ENCODE measurements around the gene POLD4. TPM values are rescaled to one million over a fixed set of nuclear protein-coding genes. Genes with fewer than 3 reads are reported as not detected.
A peak's percentile ranks its signal among the peaks of the same experiment; 100 is the strongest.

Gene POLD4
- total and polyA plus RNA-seq, 2 of the 13 experiments (the other 11 are each of a cell fraction or from before 2014, with no cell fraction given) = 10.5 to 27.4 TPM

GRCh38 chr11:67391304-67392182, 38.2 kb upstream of the POLD4 start, which contains the start of gene RAD9A (continued):
- TF ChIP-seq POGZ (CRISPR knock-in tag; IDR thresholded peaks at IDR 0.05) (peak; percentile 86; the same call in 1 of the 2 replicates), HNRNPL (IDR thresholded peaks at IDR 0.05; ENCODE audit: low read depth, low read length) (no peak), ZNF720 (CRISPR knock-in tag; IDR thresholded peaks at IDR 0.05) (no peak), HMGA1 (CRISPR knock-in tag; conservative IDR thresholded peaks at IDR 0.05) (no peak), ZSCAN22 (CRISPR knock-in tag; IDR thresholded peaks at IDR 0.05) (0 out of 2 replicates have a peak, but pooled peaks have one; percentile 42), CBX5 (CRISPR knock-in tag; IDR thresholded peaks at IDR 0.05; ENCODE audit: borderline replicate concordance) (peak; percentile 68), ZNF101 (CRISPR knock-in tag; IDR thresholded peaks at IDR 0.05; ENCODE audit: borderline replicate concordance, low read depth) (no peak), FOXA1 (IDR thresholded peaks at IDR 0.05) (no peak), FOXA1 (CRISPR knock-in tag; IDR thresholded peaks at IDR 0.05) (0 out of 2 replicates have a peak, but pooled peaks have one; percentile 27), ZBTB44 (CRISPR knock-in tag; IDR thresholded peaks at IDR 0.05) (peak; percentile 45; the same call in 1 of the 2 replicates), ADNP (CRISPR knock-in tag; IDR thresholded peaks at IDR 0.05) (no peak), CREBL2 (CRISPR knock-in tag; IDR thresholded peaks at IDR 0.05; ENCODE audit: borderline replicate concordance) (peak; percentile 96; the same call in 1 of the 2 replicates), JDP2 (CRISPR knock-in tag; IDR thresholded peaks at IDR 0.05; ENCODE audit: borderline replicate concordance) (no peak), TCF7 (IDR thresholded peaks at IDR 0.05; ENCODE audit: low read depth) (0 out of 2 replicates have a peak, but pooled peaks have one; percentile 15), TIGD3 (CRISPR knock-in tag; IDR thresholded peaks at IDR 0.05; ENCODE audit: borderline replicate concordance) (0 out of 2 replicates have a peak, but pooled peaks have one; percentile 80), HOXA3 (CRISPR knock-in tag; IDR thresholded peaks at IDR 0.05) (peak; percentile 80), ZNF557 (CRISPR knock-in tag; IDR thresholded peaks at IDR 0.05) (no peak), KDM2A (CRISPR knock-in tag; IDR thresholded peaks at IDR 0.05; ENCODE audit: borderline replicate concordance, low read depth) (peak; percentile 96), ZFP37 (CRISPR knock-in tag; IDR thresholded peaks at IDR 0.05; ENCODE audit: borderline replicate concordance) (no peak), HMG20B (CRISPR knock-in tag; conservative IDR thresholded peaks at IDR 0.05) (0 out of 2 replicates have a peak, but pooled peaks have one; percentile 32), ZMAT3 (CRISPR knock-in tag; conservative IDR thresholded peaks at IDR 0.05) (peak; percentile 95; the same call in 1 of the 2 replicates), NFIB (CRISPR knock-in tag; IDR thresholded peaks at IDR 0.05; ENCODE audit: borderline replicate concordance) (no peak)
- TF ChIP-seq, protein P1, sequence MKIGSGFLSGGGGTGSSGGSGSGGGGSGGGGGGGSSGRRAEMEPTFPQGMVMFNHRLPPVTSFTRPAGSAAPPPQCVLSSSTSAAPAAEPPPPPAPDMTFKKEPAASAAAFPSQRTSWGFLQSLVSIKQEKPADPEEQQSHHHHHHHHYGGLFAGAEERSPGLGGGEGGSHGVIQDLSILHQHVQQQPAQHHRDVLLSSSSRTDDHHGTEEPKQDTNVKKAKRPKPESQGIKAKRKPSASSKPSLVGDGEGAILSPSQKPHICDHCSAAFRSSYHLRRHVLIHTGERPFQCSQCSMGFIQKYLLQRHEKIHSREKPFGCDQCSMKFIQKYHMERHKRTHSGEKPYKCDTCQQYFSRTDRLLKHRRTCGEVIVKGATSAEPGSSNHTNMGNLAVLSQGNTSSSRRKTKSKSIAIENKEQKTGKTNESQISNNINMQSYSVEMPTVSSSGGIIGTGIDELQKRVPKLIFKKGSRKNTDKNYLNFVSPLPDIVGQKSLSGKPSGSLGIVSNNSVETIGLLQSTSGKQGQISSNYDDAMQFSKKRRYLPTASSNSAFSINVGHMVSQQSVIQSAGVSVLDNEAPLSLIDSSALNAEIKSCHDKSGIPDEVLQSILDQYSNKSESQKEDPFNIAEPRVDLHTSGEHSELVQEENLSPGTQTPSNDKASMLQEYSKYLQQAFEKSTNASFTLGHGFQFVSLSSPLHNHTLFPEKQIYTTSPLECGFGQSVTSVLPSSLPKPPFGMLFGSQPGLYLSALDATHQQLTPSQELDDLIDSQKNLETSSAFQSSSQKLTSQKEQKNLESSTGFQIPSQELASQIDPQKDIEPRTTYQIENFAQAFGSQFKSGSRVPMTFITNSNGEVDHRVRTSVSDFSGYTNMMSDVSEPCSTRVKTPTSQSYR (CRISPR knock-in tag; IDR thresholded peaks at IDR 0.05; ENCODE audit: borderline replicate concordance) = peak; percentile 52
- TF ChIP-seq, protein P2, sequence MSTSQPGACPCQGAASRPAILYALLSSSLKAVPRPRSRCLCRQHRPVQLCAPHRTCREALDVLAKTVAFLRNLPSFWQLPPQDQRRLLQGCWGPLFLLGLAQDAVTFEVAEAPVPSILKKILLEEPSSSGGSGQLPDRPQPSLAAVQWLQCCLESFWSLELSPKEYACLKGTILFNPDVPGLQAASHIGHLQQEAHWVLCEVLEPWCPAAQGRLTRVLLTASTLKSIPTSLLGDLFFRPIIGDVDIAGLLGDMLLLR (CRISPR knock-in tag; IDR thresholded peaks at IDR 0.05) = peak; percentile 96
